Endothelial cell of umbilical vein (primary cell): Measurements from ENCODE around the gene CNIH2. TPM values are rescaled to one million over a fixed set of nuclear protein-coding genes. Genes with fewer than 3 reads are reported as not detected.

Source experiments
- BruUV-seq: library from RNA; stranded (reverse); fragments of 400-500 nt; replicated peaks from 2 replicates; lab custom pipeline; 2021; lab: Mats Ljungman, UMichigan
- CTCF ChIA-PET: fragments of 300-600, 350-600 bp; sonication (Branson Sonifier 250); formaldehyde crosslinking; loops from one replicate; lab custom pipeline; 2021; ENCODE audit warnings: antibody characterized with exemption, inconsistent platforms; lab: Charles Lee
- POLR2A ChIA-PET: fragments of 300-600, 350-600 bp; sonication (Branson Sonifier 250); formaldehyde crosslinking; loops from one replicate; lab custom pipeline; 2021; ENCODE audit warnings: antibody characterized with exemption, inconsistent platforms; lab: Charles Lee
- DNase-seq: peaks from one replicate; pipeline ENCODE4 v3.0.0-alpha.2; 2011; ENCODE audit warnings: low read depth, low spot score
- FAIRE-seq: peaks from 2 replicates; lab custom pipeline; 2011; peaks lifted over from hg19 to GRCh38; lab: Jason Lieb, UNC
- H2AFZ ChIP-seq: 2 replicates; pipeline ENCODE4 v1.6.0; 2012; ENCODE audit warnings: low read depth, low read length, control low read depth, inconsistent platforms
- H3K27ac ChIP-seq: 2 replicates; pipeline ENCODE4 v1.5.1; 2011; ENCODE audit warnings: low read depth, mild to moderate bottlenecking, control low read depth, low read length, moderate library complexity; ENCODE audit not compliant: insufficient read depth
- H3K27me3 ChIP-seq, 2 experiments: 2 replicates each; pipeline versions ENCODE4 v1.6.0 to v1.6.1; 2011; ENCODE audit warnings: low read length in 2 of 2, mixed read lengths in 1 of 2; ENCODE audit not compliant: control insufficient read depth in 2 of 2, insufficient read depth in 2 of 2
- H3K36me3 ChIP-seq, 2 experiments: 2 replicates in 1 of 2; 3 replicates in 1 of 2; pipeline ENCODE4 v1.5.1; 2011; ENCODE audit warnings: low read length in 2 of 2, mild to moderate bottlenecking in 1 of 2, moderate library complexity in 1 of 2; ENCODE audit not compliant: control insufficient read depth in 2 of 2, insufficient read depth in 2 of 2; ENCODE audit errors: extremely low read depth in 1 of 2
- H3K4me1 ChIP-seq: 3 replicates; pipeline ENCODE4 v1.5.1; 2011; ENCODE audit warnings: mild to moderate bottlenecking, low read length; ENCODE audit not compliant: control insufficient read depth, insufficient read depth; ENCODE audit errors: extremely low read depth
- H3K4me2 ChIP-seq: 2 replicates; pipeline ENCODE4 v1.6.1; 2011; ENCODE audit warnings: low read length, control low read depth, mixed read lengths; ENCODE audit not compliant: insufficient read depth
- H3K4me3 ChIP-seq, 3 experiments: fragments of 200-600 bp in 1 of 3; sonication (generic), shearing (Covaris generic) in 1 of 3; replicated peaks in 1 of 3; 2 replicates each; pipeline ENCODE4 v1.5.1; 2011 to 2016; ENCODE audit warnings: control low read depth in 3 of 3, low read length in 3 of 3, mild to moderate bottlenecking in 2 of 3, inconsistent platforms in 1 of 3, low read depth in 1 of 3, moderate library complexity in 1 of 3; ENCODE audit not compliant: insufficient read depth in 1 of 3
- H3K79me2 ChIP-seq: 2 replicates; pipeline ENCODE4 v1.6.0; 2012; ENCODE audit warnings: low read length, inconsistent platforms; ENCODE audit not compliant: control insufficient read depth, insufficient read depth
- H3K9ac ChIP-seq: replicated peaks from 2 replicates; pipeline ENCODE3; 2011; ENCODE audit warnings: low read length, control low read depth; ENCODE audit not compliant: insufficient read depth; ENCODE audit errors: extremely low read depth
- H3K9me1 ChIP-seq: replicated peaks from 3 replicates; pipeline ENCODE4 v1.6.0; 2011; ENCODE audit warnings: mild to moderate bottlenecking, low read length; ENCODE audit not compliant: control insufficient read depth, insufficient read depth; ENCODE audit errors: extremely low read depth
- H3K9me3 ChIP-seq: replicated peaks from 2 replicates; pipeline ENCODE4 v1.5.1; 2012; ENCODE audit warnings: low read length, inconsistent platforms; ENCODE audit not compliant: control insufficient read depth, insufficient read depth
- H4K20me1 ChIP-seq: replicated peaks from 2 replicates; pipeline ENCODE3; 2011; ENCODE audit warnings: mild to moderate bottlenecking, low read length; ENCODE audit not compliant: control insufficient read depth, insufficient read depth; ENCODE audit errors: extremely low read depth
- EZH2 ChIP-seq: IDR thresholded peaks from 2 replicates; pipeline ENCODE4 v1.6.1; 2012; ENCODE audit warnings: borderline replicate concordance, low read depth, mild to moderate bottlenecking, moderate library complexity, low read length, inconsistent platforms; ENCODE audit not compliant: severe bottlenecking
- MYC ChIP-seq: IDR thresholded peaks from one replicate; pipeline ENCODE4 v1.6.1; 2011; ENCODE audit warnings: mild to moderate bottlenecking, low read depth, low read length
- POLR2A ChIP-seq: IDR thresholded peaks from 2 replicates; pipeline ENCODE4 v1.6.1; 2012; ENCODE audit warnings: low read depth, mild to moderate bottlenecking, control low read depth, low read length
- POLR2AphosphoS5 ChIP-seq: IDR thresholded peaks from 2 replicates; pipeline ENCODE4 v1.6.1; 2012; ENCODE audit warnings: low read depth, mild to moderate bottlenecking, control low read depth, low read length, moderate library complexity; ENCODE audit not compliant: insufficient read depth
- dilution Hi-C: fragments of 300-500 bp; cut with MboI; formaldehyde crosslinking; loops from one replicate; pipeline ENCODE4 v1.15.0; 2019; ENCODE audit warnings: low sequenced_read_pairs; ENCODE audit not compliant: extremely low pct_ligation_motif_present
- intact Hi-C: fragments of 100-400 bp; cut with micrococcal nuclease; formaldehyde crosslinking; loops from one replicate; pipeline ENCODE4 v1.10.0; 2022
- polyA plus RNA-seq, 4 experiments: library from polyadenylated mRNA; depleted of rRNA in 3 of 4; stranded (reverse) in 3 of 4; unstranded in 1 of 4; fragments of >200 nt; gene quantifications; 2 replicates each; pipeline versions ENCODE4 v1.2.1 to v1.2.3, GENCODE V29; 2011 to 2012; ENCODE audit warnings: missing spikeins in 1 of 4
- total RNA-seq: library from RNA; stranded (reverse); gene quantifications from 2 replicates; pipeline ENCODE4 v1.2.3, GENCODE V29; 2021
- TF ChIP-seq, protein P1 (sequence below), 2 donors: IDR thresholded peaks; 1 replicate in 1 of 2; 2 replicates in 1 of 2; pipeline ENCODE4 v1.5.1; 2011; ENCODE audit warnings: low read length in 2 of 2, mild to moderate bottlenecking in 2 of 2, moderate library complexity in 2 of 2, control low read depth in 1 of 2, inconsistent platforms in 1 of 2, low read depth in 1 of 2; ENCODE audit not compliant: insufficient read depth in 1 of 2; ENCODE audit errors: extremely low read depth in 1 of 2

The CNIH2 gene
- total and polyA plus RNA-seq, 2 donors (not counting 3 experiments of a cell fraction or from before 2014, with no cell fraction given), result 0.46 to 1.2 TPM

DNA sequence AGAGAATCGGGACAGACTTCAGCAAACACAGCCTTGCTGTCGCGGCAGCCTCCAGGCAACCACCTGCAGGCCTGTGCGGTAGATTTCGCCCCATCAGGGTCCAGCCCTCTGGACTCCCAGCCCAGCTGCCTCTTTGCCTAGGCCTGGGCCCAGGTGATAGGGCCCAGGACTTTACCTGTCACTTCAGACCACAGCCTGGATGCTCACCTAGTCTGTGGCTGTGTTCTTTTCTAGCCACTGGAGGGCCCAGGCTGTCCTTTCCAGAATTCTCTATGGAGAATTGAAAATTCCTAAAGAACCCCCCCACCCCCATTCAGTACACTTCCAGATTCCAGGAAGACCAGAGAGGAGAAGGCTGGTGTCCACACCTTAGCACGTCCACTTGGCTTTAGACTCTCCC is 40.1 kb upstream of the CNIH2 start:
- no TSS peak for BruUV-seq
- H3K9ac ChIP-seq, result no peak overlapping the region
- H3K4me2 ChIP-seq, result no peak overlapping the region
- no peaks in the 10 kb centered on the region for H3K27me3 ChIP-seq
- ChIA-PET POLR2A (no interaction called here), CTCF (interaction anchor here (1.3 to 1.8 kb wide), 2 partner anchors 9 to 11 kb away, joined by 5 to 7 read pairs; no protein-coding TSS in a partner anchor)
- no peak for DNase-seq
- H4K20me1 ChIP-seq, result no peaks in the 10 kb centered on the region
- FAIRE-seq, result no peak
- H3K27ac ChIP-seq, result no peak overlapping the region
- H3K4me1 ChIP-seq, result no peaks in the 10 kb centered on the region
- no peaks in the 10 kb centered on the region for H3K79me2 ChIP-seq
- TF ChIP-seq POLR2A (no peak), EZH2 (no peak), POLR2AphosphoS5 (no peak)
- TF ChIP-seq, protein P1, sequence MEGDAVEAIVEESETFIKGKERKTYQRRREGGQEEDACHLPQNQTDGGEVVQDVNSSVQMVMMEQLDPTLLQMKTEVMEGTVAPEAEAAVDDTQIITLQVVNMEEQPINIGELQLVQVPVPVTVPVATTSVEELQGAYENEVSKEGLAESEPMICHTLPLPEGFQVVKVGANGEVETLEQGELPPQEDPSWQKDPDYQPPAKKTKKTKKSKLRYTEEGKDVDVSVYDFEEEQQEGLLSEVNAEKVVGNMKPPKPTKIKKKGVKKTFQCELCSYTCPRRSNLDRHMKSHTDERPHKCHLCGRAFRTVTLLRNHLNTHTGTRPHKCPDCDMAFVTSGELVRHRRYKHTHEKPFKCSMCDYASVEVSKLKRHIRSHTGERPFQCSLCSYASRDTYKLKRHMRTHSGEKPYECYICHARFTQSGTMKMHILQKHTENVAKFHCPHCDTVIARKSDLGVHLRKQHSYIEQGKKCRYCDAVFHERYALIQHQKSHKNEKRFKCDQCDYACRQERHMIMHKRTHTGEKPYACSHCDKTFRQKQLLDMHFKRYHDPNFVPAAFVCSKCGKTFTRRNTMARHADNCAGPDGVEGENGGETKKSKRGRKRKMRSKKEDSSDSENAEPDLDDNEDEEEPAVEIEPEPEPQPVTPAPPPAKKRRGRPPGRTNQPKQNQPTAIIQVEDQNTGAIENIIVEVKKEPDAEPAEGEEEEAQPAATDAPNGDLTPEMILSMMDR (IDR thresholded peaks at IDR 0.05; ENCODE audit: extremely low read depth in 1 of 2, insufficient read depth in 1 of 2, low read depth in 1 of 2, low read length in 2 of 2), result no peak
- peaks cover 0 to 56% of the 10 kb centered on the region in 2 experiments for H3K36me3 ChIP-seq
- dilution Hi-C loops (no loop called here), intact Hi-C loops (no loop called here)
- no peaks in the 10 kb centered on the region for H3K9me1 ChIP-seq
- H3K9me3 ChIP-seq, result no peaks in the 10 kb centered on the region
- no peak overlapping the region for H3K4me3 ChIP-seq
- H2AFZ ChIP-seq, result no peak overlapping the region

DNA sequence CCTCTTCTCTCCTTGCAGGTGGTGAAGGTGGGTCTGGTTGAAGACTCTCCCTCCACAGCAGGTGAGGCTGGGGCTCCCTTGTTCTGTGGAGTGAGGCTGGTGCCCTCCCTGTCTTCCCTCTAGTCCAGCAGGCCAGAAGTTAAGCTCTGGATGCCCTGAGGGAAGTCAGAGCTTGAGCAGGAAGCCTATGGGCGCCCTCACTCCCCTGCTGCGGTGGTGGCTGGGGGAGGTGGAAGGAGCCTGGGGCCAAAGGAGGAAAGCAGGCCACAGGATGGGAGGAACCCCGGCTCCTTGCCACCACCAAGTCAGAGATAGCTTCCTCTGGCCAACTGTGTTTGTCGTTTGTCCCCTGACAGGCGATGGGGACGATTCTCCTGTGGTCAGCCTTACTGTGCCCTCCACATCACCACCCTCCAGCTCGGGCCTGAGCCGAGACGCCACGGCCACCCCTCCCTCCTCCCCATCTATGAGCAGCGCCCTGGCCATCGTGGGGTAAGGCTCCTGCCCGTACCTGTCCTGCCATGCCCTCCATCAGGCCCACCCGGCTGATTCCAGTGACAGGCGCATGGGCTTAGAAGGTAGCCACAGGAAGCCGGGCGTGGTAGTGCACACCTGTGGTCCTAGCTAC is 39.1 kb upstream of the CNIH2 start:
- FAIRE-seq (no peak), DNase-seq (no peak)
- BruUV-seq, result no TSS peak
- Histone ChIP-seq H4K20me1 (no peaks in the 10 kb centered on the region), H3K4me1 (no peaks in the 10 kb centered on the region), H3K4me2 (no peak overlapping the region), H3K79me2 (no peaks in the 10 kb centered on the region), H3K9me1 (no peaks in the 10 kb centered on the region), H3K27ac (no peak overlapping the region), H3K36me3 (peaks cover 0 to 53% of the 10 kb centered on the region in 2 experiments), H2AFZ (no peak overlapping the region), H3K4me3 (no peak overlapping the region), H3K27me3 (no peaks in the 10 kb centered on the region), H3K9ac (no peak overlapping the region), H3K9me3 (no peaks in the 10 kb centered on the region)
- intact Hi-C loops, result no loop called here
- CTCF ChIA-PET, result no interaction called here
- dilution Hi-C loops, result no loop called here
- POLR2A ChIA-PET, result no interaction called here
- TF ChIP-seq MYC, result no peak
